ENCODE data around the gene KCNH3. TPM values are rescaled to one million over a fixed set of nuclear protein-coding genes. Genes with fewer than 3 reads are reported as not detected.

KCNH3 gene
- polyA plus RNA-seq, 4 donors, result 0.22 to 3.4 TPM; not detected in 2

DNA sequence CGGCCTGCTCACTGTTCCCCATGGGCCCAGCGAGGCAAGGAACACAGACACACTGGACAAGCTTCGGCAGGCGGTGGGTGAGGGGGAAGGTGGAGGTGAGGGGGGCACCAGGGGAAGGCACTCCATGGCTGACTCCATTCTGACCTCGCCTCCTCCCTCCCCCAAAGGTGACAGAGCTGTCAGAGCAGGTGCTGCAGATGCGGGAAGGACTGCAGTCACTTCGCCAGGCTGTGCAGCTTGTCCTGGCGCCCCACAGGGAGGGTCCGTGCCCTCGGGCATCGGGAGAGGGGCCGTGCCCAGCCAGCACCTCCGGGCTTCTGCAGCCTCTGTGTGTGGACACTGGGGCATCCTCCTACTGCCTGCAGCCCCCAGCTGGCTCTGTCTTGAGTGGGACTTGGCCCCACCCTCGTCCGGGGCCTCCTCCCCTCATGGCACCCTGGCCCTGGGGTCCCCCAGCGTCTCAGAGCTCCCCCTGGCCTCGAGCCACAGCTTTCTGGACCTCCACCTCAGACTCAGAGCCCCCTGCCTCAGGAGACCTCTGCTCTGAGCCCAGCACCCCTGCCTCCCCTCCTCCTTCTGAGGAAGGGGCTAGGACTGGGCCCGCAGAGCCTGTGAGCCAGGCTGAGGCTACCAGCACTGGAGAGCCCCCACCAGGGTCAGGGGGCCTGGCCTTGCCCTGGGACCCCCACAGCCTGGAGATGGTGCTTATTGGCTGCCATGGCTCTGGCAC is 18.5 kb downstream of the KCNH3 start:
- H3K4me1 ChIP-seq (ENCODE audit: control insufficient read depth in 3 of 3, insufficient read depth in 2 of 3, low read depth in 1 of 3, low read length in 2 of 3), result no peaks in the 10 kb centered on the region
- FAIRE-seq (no peak), DNase-seq (no peak)
- no peaks in the 10 kb centered on the region for H3K27me3 ChIP-seq (ENCODE audit: control insufficient read depth in 3 of 3, insufficient read depth in 3 of 3, low read length in 3 of 3)
- H3K9me3 ChIP-seq (ENCODE audit: control insufficient read depth in 2 of 2, insufficient read depth in 1 of 2, low read depth in 1 of 2, low read length in 1 of 2), result no peaks in the 10 kb centered on the region
- H3K36me3 ChIP-seq (ENCODE audit: control insufficient read depth in 3 of 3, insufficient read depth in 2 of 3, low read depth in 1 of 3, low read length in 3 of 3), result peaks cover 15 to 72% (median 18%) of the 10 kb centered on the region in 3 donors
- H3K4me3 ChIP-seq (ENCODE audit: low read depth in 1 of 3, low read length in 3 of 3), result no peak overlapping the region
- 84 to 91% (median 88%) methylated on average over 13 to 18 of the region's 18 CpGs for WGBS, 3 donors
- H3K27ac ChIP-seq (ENCODE audit: low read depth in 1 of 3, low read length in 2 of 3), result no peak overlapping the region

DNA sequence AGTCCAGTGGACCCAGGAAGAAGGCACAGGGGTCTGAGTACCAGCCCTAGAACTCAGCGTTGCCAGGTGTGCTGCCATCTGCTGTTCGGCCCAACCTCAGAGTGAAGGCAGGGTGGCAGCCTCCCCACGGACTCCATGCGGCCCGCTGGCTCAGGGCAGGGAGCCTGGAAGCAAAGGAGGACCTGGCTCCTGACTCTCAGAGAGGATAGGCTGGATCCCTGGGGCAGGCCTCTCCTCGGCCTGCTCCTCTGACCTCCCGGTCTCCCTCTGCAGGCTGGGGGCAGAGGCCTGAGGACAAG is 19.0 kb downstream of the KCNH3 start:
- DNase-seq (no peak), FAIRE-seq (no peak)
- Histone ChIP-seq H3K4me3 (ENCODE audit: low read depth in 1 of 3, low read length in 3 of 3) (no peak overlapping the region), H3K9me3 (ENCODE audit: control insufficient read depth in 2 of 2, insufficient read depth in 1 of 2, low read depth in 1 of 2, low read length in 1 of 2) (no peaks in the 10 kb centered on the region), H3K4me1 (ENCODE audit: control insufficient read depth in 3 of 3, insufficient read depth in 2 of 3, low read depth in 1 of 3, low read length in 2 of 3) (no peaks in the 10 kb centered on the region), H3K27me3 (ENCODE audit: control insufficient read depth in 3 of 3, insufficient read depth in 3 of 3, low read length in 3 of 3) (no peaks in the 10 kb centered on the region), H3K27ac (ENCODE audit: low read depth in 1 of 3, low read length in 2 of 3) (no peak overlapping the region), H3K36me3 (ENCODE audit: control insufficient read depth in 3 of 3, insufficient read depth in 2 of 3, low read depth in 1 of 3, low read length in 3 of 3) (peaks cover 17 to 75% (median 22%) of the 10 kb centered on the region in 3 donors)
- WGBS, 3 donors, result 58 to 78% (median 69%) methylated on average over 7 of the region's 7 CpGs

DNA sequence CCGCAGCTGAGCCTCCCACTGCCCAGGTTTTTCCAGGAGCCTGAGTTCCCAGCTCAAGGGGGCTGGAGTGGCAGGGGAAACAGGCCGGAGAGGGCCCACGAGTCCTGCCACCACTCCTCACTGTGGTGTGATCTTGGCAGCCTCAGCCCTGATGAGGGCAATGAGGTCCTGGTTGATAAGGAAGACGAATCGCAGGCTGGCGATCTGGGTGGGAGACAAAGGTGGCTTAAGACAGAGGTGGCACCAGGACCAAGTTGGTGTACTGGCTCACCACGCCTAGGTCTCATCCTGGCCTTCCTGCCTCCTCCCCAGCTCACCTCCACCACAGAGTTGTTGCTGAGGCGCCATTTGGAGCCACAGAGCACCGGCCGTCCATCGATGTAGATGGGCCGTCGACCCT is 19.7 kb downstream of the KCNH3 start:
- no peak overlapping the region for H3K4me3 ChIP-seq (ENCODE audit: low read depth in 1 of 3, low read length in 3 of 3)
- H3K36me3 ChIP-seq (ENCODE audit: control insufficient read depth in 3 of 3, insufficient read depth in 2 of 3, low read depth in 1 of 3, low read length in 3 of 3), result peaks cover 21 to 81% (median 27%) of the 10 kb centered on the region in 3 donors
- H3K4me1 ChIP-seq (ENCODE audit: control insufficient read depth in 3 of 3, insufficient read depth in 2 of 3, low read depth in 1 of 3, low read length in 2 of 3), result no peaks in the 10 kb centered on the region
- no peak for FAIRE-seq
- no peak for DNase-seq
- 85 to 93% (median 88%) methylated on average over 13 of the region's 13 CpGs for WGBS, 3 donors
- no peak overlapping the region for H3K27ac ChIP-seq (ENCODE audit: low read depth in 1 of 3, low read length in 2 of 3)
- no peaks in the 10 kb centered on the region for H3K9me3 ChIP-seq (ENCODE audit: control insufficient read depth in 2 of 2, insufficient read depth in 1 of 2, low read depth in 1 of 2, low read length in 1 of 2)
- H3K27me3 ChIP-seq (ENCODE audit: control insufficient read depth in 3 of 3, insufficient read depth in 3 of 3, low read length in 3 of 3), result no peaks in the 10 kb centered on the region

DNA sequence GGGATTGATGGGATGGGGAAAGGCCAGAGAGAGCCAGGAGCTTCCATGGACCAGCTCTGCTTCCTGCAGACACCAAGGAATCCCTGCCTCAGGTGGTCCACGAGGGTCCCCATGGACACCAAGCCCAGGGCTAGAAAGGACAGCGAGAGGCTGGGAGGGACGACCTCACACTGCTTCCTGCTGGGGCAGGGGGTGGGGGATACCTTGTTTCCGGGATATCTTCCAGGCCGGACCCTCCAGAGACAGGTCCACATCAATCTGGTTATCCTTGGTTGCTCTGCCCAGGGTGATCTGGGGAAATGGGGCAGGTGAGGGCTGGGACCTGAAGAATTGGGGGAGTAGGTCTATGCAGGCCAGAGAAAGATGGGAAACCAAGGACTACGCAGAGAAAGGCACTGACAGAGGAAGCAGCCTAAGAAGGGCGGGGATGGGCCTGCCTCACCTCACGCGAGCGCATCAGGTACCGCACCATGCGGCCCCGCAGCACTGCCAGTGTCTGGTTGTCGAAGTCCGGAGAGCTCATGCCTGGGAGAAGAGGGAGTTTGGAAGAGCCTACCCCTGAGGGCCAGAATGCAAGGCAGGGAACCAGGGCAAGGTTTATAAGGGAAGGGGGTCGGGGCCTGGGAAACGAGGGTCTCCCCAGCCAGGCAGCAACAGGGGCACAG is 20.3 kb downstream of the KCNH3 start:
- FAIRE-seq, result no peak
- Histone ChIP-seq H3K4me1 (ENCODE audit: control insufficient read depth in 3 of 3, insufficient read depth in 2 of 3, low read depth in 1 of 3, low read length in 2 of 3) (no peaks in the 10 kb centered on the region), H3K27me3 (ENCODE audit: control insufficient read depth in 3 of 3, insufficient read depth in 3 of 3, low read length in 3 of 3) (no peaks in the 10 kb centered on the region), H3K9me3 (ENCODE audit: control insufficient read depth in 2 of 2, insufficient read depth in 1 of 2, low read depth in 1 of 2, low read length in 1 of 2) (no peaks in the 10 kb centered on the region), H3K4me3 (ENCODE audit: low read depth in 1 of 3, low read length in 3 of 3) (no peak overlapping the region), H3K27ac (ENCODE audit: low read depth in 1 of 3, low read length in 2 of 3) (no peak overlapping the region), H3K36me3 (ENCODE audit: control insufficient read depth in 3 of 3, insufficient read depth in 2 of 3, low read depth in 1 of 3, low read length in 3 of 3) (peaks cover 21 to 88% (median 31%) of the 10 kb centered on the region in 3 donors)
- DNase-seq, result no peak
- WGBS, 3 donors, result 94 to 96% (median 95%) methylated on average over 17 of the region's 17 CpGs

DNA sequence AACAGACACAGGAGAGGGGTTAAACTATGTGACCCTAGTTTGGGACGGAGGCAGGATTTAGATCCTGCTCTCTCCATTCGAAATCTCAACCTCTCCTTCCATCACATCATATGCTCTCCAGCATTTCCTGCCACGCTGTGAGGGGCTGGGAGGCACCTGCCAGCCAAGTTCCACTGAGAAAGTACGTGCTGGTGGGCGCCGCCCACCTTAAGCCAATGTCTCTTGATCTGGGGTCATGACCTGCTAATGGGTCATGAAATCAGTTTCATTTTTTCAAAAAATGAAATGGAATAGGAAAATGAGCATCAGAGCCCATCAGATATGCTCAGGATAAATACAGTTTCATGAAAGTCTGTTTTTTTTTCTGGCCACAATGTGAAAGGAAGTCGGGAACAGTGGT is 21.9 kb downstream of the KCNH3 start:
- Histone ChIP-seq H3K36me3 (ENCODE audit: control insufficient read depth in 3 of 3, insufficient read depth in 2 of 3, low read depth in 1 of 3, low read length in 3 of 3) (peaks cover 23 to 94% (median 33%) of the 10 kb centered on the region in 3 donors), H3K27ac (ENCODE audit: low read depth in 1 of 3, low read length in 2 of 3) (no peak overlapping the region), H3K27me3 (ENCODE audit: control insufficient read depth in 3 of 3, insufficient read depth in 3 of 3, low read length in 3 of 3) (no peaks in the 10 kb centered on the region), H3K4me1 (ENCODE audit: control insufficient read depth in 3 of 3, insufficient read depth in 2 of 3, low read depth in 1 of 3, low read length in 2 of 3) (no peaks in the 10 kb centered on the region), H3K4me3 (ENCODE audit: low read depth in 1 of 3, low read length in 3 of 3) (no peak overlapping the region), H3K9me3 (ENCODE audit: control insufficient read depth in 2 of 2, insufficient read depth in 1 of 2, low read depth in 1 of 2, low read length in 1 of 2) (no peaks in the 10 kb centered on the region)
- FAIRE-seq (no peak), DNase-seq (no peak)
- WGBS, 3 donors, result 85 to 94% (median 88%) methylated on average over 7 of the region's 7 CpGs

DNA sequence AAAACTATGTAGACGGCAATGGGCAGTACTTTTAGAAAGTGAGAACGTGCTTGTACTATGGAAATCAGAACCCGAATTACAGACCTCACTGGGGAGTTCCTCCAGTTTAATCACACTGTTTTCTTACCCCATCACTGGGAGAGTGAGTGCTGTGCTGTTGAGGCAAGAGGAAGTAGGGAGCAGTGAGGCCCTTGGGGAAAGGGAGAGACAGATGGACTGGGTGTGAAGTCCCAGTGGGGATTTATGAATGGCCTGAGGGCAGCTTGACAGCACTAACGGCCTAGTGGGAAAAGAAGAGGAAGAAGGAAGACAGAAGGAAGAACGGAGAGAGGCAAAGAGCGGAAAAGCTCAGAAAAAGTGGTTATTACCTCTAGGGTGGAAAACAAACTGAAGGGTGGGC is 23.4 kb downstream of the KCNH3 start:
- WGBS, 3 donors, result 83 to 91% (median 87%) methylated on average over 6 of the region's 6 CpGs
- no peak for FAIRE-seq
- Histone ChIP-seq H3K27me3 (ENCODE audit: control insufficient read depth in 3 of 3, insufficient read depth in 3 of 3, low read length in 3 of 3) (no peaks in the 10 kb centered on the region), H3K36me3 (ENCODE audit: control insufficient read depth in 3 of 3, insufficient read depth in 2 of 3, low read depth in 1 of 3, low read length in 3 of 3) (peaks cover 18 to 89% (median 33%) of the 10 kb centered on the region in 3 donors), H3K9me3 (ENCODE audit: control insufficient read depth in 2 of 2, insufficient read depth in 1 of 2, low read depth in 1 of 2, low read length in 1 of 2) (no peaks in the 10 kb centered on the region), H3K4me3 (ENCODE audit: low read depth in 1 of 3, low read length in 3 of 3) (no peak overlapping the region), H3K27ac (ENCODE audit: low read depth in 1 of 3, low read length in 2 of 3) (no peak overlapping the region), H3K4me1 (ENCODE audit: control insufficient read depth in 3 of 3, insufficient read depth in 2 of 3, low read depth in 1 of 3, low read length in 2 of 3) (peaks cover 0 to 9% (median 5%) of the 10 kb centered on the region in 3 donors)
- DNase-seq, result no peak

DNA sequence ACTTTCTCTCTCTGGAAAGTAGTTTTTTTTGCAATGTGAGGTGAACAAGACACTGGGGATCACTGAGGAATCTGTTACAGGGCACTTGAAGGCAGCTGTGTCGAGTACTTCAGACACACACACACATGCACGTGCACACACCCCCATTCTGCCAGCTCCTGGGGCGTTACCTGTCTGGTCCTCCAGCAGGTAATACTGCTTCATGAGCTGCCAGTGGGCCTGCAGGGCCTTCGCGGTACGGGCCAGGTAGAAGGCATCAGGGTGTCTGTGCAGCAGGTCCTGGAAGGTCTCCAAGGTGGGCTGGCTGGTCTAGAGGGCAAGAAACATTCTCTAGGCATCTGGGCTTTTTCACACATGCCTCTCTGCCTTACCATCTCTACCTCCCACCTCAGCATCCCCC is 24.0 kb downstream of the KCNH3 start:
- H3K4me3 ChIP-seq (ENCODE audit: low read depth in 1 of 3, low read length in 3 of 3), result no peak overlapping the region
- WGBS, 3 donors, result 89 to 92% (median 92%) methylated on average over 6 of the region's 6 CpGs
- H3K4me1 ChIP-seq (ENCODE audit: control insufficient read depth in 3 of 3, insufficient read depth in 2 of 3, low read depth in 1 of 3, low read length in 2 of 3), result peaks cover 0 to 9% (median 5%) of the 10 kb centered on the region in 3 donors
- peaks cover 15 to 83% (median 33%) of the 10 kb centered on the region in 3 donors for H3K36me3 ChIP-seq (ENCODE audit: control insufficient read depth in 3 of 3, insufficient read depth in 2 of 3, low read depth in 1 of 3, low read length in 3 of 3)
- no peaks in the 10 kb centered on the region for H3K9me3 ChIP-seq (ENCODE audit: control insufficient read depth in 2 of 2, insufficient read depth in 1 of 2, low read depth in 1 of 2, low read length in 1 of 2)
- FAIRE-seq (no peak), DNase-seq (no peak)
- no peak overlapping the region for H3K27ac ChIP-seq (ENCODE audit: low read depth in 1 of 3, low read length in 2 of 3)
- no peaks in the 10 kb centered on the region for H3K27me3 ChIP-seq (ENCODE audit: control insufficient read depth in 3 of 3, insufficient read depth in 3 of 3, low read length in 3 of 3)

DNA sequence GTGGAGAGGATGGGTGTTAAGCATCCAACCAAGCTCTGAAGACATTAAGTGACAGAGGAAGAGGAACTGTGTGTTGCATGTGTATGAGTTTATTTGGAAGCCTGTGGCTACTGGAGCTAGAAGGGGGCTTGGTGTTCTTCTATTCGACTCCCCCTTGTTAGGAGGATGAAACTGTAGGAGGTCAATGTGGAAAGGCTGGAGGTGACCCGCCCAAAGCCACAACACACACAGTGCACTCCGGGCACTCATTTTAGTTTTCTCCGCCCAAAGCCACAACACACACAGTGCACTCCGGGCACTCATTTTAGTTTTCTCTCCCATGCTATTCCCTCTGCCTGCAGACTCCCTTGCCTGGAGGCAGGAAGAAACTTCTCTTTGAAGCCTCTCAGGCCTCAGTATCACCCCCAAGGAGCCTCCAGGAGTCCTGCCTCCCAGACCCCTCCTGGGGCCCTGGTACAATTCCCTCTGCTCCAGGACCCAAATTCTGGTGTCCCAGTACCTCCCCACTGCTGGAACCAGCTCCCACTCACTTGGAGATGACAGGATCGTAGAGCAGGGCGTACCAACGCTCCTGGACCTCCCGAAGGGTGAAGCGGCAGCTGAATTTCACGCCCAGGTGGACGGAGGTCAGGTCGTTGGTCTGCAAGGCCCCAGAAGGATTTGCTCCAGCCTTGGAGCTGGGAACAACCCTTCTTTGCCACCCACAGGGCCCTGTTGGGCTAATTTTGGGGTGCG is 25.3 kb downstream of the KCNH3 start:
- Histone ChIP-seq H3K27me3 (ENCODE audit: control insufficient read depth in 3 of 3, insufficient read depth in 3 of 3, low read length in 3 of 3) (no peaks in the 10 kb centered on the region), H3K36me3 (ENCODE audit: control insufficient read depth in 3 of 3, insufficient read depth in 2 of 3, low read depth in 1 of 3, low read length in 3 of 3) (peaks cover 13 to 70% (median 28%) of the 10 kb centered on the region in 3 donors), H3K4me3 (ENCODE audit: low read depth in 1 of 3, low read length in 3 of 3) (no peak overlapping the region), H3K4me1 (ENCODE audit: control insufficient read depth in 3 of 3, insufficient read depth in 2 of 3, low read depth in 1 of 3, low read length in 2 of 3) (peaks cover 0 to 9% (median 5%) of the 10 kb centered on the region in 3 donors), H3K9me3 (ENCODE audit: control insufficient read depth in 2 of 2, insufficient read depth in 1 of 2, low read depth in 1 of 2, low read length in 1 of 2) (no peaks in the 10 kb centered on the region), H3K27ac (ENCODE audit: low read depth in 1 of 3, low read length in 2 of 3) (no peak overlapping the region)
- WGBS, 3 donors, result 88 to 94% (median 91%) methylated on average over 14 of the region's 14 CpGs
- DNase-seq (no peak), FAIRE-seq (no peak)
